Trophoblast cell (in vitro differentiated cells and primary cell): ENCODE measurements around the gene RTL10.
A peak's percentile ranks its signal among the peaks of the same experiment; 100 is the strongest.

ENCODE experiments used
- DNase-seq, 2 donors: peaks; one replicate each; pipeline ENCODE4 v3.0.0-alpha.2; 2016
- H2AFZ ChIP-seq: 2 replicates; pipeline ENCODE4 v1.6.1; 2013; ENCODE audit warnings: low read length, moderate library complexity, mild to moderate bottlenecking; ENCODE audit not compliant: insufficient read depth, poor library complexity
- H2AK5ac ChIP-seq: 2 replicates; pipeline ENCODE4 v1.6.1; 2013; ENCODE audit warnings: mild to moderate bottlenecking, low read length
- H2BK120ac ChIP-seq: 2 replicates; pipeline ENCODE4 v1.6.1; 2013; ENCODE audit warnings: low read length, mild to moderate bottlenecking, moderate library complexity; ENCODE audit not compliant: insufficient read depth, poor library complexity
- H2BK12ac ChIP-seq: 2 replicates; pipeline ENCODE4 v1.6.1; 2013; ENCODE audit warnings: mild to moderate bottlenecking, low read length, moderate library complexity
- H2BK5ac ChIP-seq: 2 replicates; pipeline ENCODE4 v1.6.1; 2013; ENCODE audit warnings: low read length, low read depth, moderate library complexity, mild to moderate bottlenecking; ENCODE audit not compliant: poor library complexity
- H3K14ac ChIP-seq: 2 replicates; pipeline ENCODE4 v1.6.1; 2013; ENCODE audit warnings: mild to moderate bottlenecking, low read length
- H3K18ac ChIP-seq: 2 replicates; pipeline ENCODE4 v1.6.1; 2013; ENCODE audit warnings: mild to moderate bottlenecking, low read length
- H3K23ac ChIP-seq: 2 replicates; pipeline ENCODE4 v1.6.1; 2013; ENCODE audit warnings: low read length
- H3K27ac ChIP-seq: 2 replicates; pipeline ENCODE4 v1.5.1; 2013; ENCODE audit warnings: low read depth, mild to moderate bottlenecking, inconsistent platforms, low read length, moderate library complexity
- H3K27me3 ChIP-seq: 2 replicates; pipeline ENCODE4 v1.6.1; 2013; ENCODE audit warnings: inconsistent platforms, mild to moderate bottlenecking, low read length, moderate library complexity; ENCODE audit not compliant: insufficient read depth
- H3K36me3 ChIP-seq, 2 experiments: 1 replicate in 1 of 2; 2 replicates in 1 of 2; pipeline ENCODE4 v1.6.1; 2013; ENCODE audit warnings: low read length in 2 of 2, mild to moderate bottlenecking in 2 of 2, moderate library complexity in 1 of 2; ENCODE audit not compliant: insufficient read depth in 2 of 2, control insufficient read depth in 1 of 2
- H3K4ac ChIP-seq: 2 replicates; pipeline ENCODE4 v1.6.1; 2013; ENCODE audit warnings: low read depth, mild to moderate bottlenecking, low read length, moderate library complexity
- H3K4me1 ChIP-seq, 2 experiments: 1 replicate in 1 of 2; 2 replicates in 1 of 2; pipeline ENCODE4 v1.6.1; 2013; ENCODE audit warnings: low read length in 2 of 2, mild to moderate bottlenecking in 2 of 2, moderate library complexity in 1 of 2; ENCODE audit not compliant: insufficient read depth in 2 of 2, control insufficient read depth in 1 of 2
- H3K4me2 ChIP-seq: 2 replicates; pipeline ENCODE4 v1.6.1; 2013; ENCODE audit warnings: inconsistent platforms, mild to moderate bottlenecking, low read length, moderate library complexity
- H3K4me3 ChIP-seq: 2 replicates; pipeline ENCODE4 v1.5.1; 2013; ENCODE audit warnings: mild to moderate bottlenecking, low read depth, low read length, inconsistent platforms
- H3K79me1 ChIP-seq: one replicate; pipeline ENCODE4 v1.6.1; 2013; ENCODE audit warnings: low read length
- H3K79me2 ChIP-seq: 2 replicates; pipeline ENCODE4 v1.6.1; 2013; ENCODE audit warnings: low read length, mild to moderate bottlenecking; ENCODE audit not compliant: control insufficient read depth, insufficient read depth, poor library complexity
- H3K9ac ChIP-seq: 2 replicates; pipeline ENCODE4 v1.6.1; 2013; ENCODE audit warnings: mild to moderate bottlenecking, low read length
- H3K9me3 ChIP-seq: 2 replicates; pipeline ENCODE4 v1.6.1; 2013; ENCODE audit warnings: low read depth, mild to moderate bottlenecking, control low read depth, inconsistent platforms, low read length; ENCODE audit not compliant: insufficient read depth
- H4K12ac ChIP-seq: 2 replicates; pipeline ENCODE4 v1.6.1; 2013; ENCODE audit warnings: low read depth, mild to moderate bottlenecking, low read length, moderate library complexity
- H4K8ac ChIP-seq: 2 replicates; pipeline ENCODE4 v1.6.1; 2013; ENCODE audit warnings: low read depth, mild to moderate bottlenecking, low read length, moderate library complexity
- H4K91ac ChIP-seq: one replicate; pipeline ENCODE4 v1.6.1; 2013; ENCODE audit warnings: low read depth, mild to moderate bottlenecking, low read length, moderate library complexity
- WGBS: extraction: QIAGEN DNeasy Blood & Tissue Kit; methylation state at CpG from one replicate; pipeline ENCODE4 v1.1.7; 2013; ENCODE audit warnings: missing lambda C conversion rate; ENCODE audit not compliant: insufficient read length, insufficient coverage; ENCODE audit errors: extremely low coverage; 5-methylcytosine and 5-hydroxymethylcytosine counted together

RTL10 gene

DNA sequence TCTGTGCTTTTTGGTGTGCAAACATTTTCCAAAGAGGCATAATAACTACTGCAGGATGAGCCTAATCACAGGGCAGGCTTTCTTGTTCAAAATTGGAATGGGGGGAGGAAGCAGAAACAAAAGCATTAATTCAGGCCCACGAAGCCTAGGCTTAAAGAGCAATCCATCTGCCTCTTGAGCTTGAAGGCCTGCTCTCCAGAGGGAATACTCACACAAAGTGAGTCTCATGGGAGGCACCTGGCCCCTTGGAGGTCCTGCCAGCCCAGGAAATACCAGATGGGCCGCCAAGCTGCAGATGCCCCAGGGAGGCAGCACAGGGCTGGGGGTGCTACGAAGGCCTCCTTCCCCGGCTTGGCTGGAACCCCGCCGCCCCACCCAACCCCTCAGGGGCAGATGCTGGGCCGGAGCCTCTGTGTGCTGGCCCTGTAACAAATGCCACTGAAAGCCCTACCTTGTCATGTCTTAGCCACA lies 47.6 kb upstream of the RTL10 start:
- Histone ChIP-seq H3K4me3 (no peak overlapping the region), H3K23ac (no peak overlapping the region), H3K14ac (no peak overlapping the region), H2BK12ac (peak overlapping the region; percentile 38), H3K79me1 (peaks cover 13% of the 10 kb centered on the region), H3K4me1 (peaks cover 17 to 22% of the 10 kb centered on the region in 2 experiments), H3K27me3 (no peaks in the 10 kb centered on the region), H4K12ac (no peak overlapping the region), H3K36me3 (no peaks in the 10 kb centered on the region), H2BK5ac (no peak overlapping the region), H2BK120ac (no peak overlapping the region), H3K79me2 (no peaks in the 10 kb centered on the region), H3K18ac (no peak overlapping the region), H3K9ac (no peak overlapping the region), H3K4ac (no peak overlapping the region), H2AFZ (no peak overlapping the region), H4K91ac (peak overlapping the region; percentile 33), H3K27ac (no peak overlapping the region), H3K4me2 (no peak overlapping the region), H4K8ac (no peak overlapping the region), H2AK5ac (no peak overlapping the region), H3K9me3 (no peaks in the 10 kb centered on the region)
- no CpG with 5 or more reads among the region's 7 CpGs for WGBS
- no peak for DNase-seq

DNA sequence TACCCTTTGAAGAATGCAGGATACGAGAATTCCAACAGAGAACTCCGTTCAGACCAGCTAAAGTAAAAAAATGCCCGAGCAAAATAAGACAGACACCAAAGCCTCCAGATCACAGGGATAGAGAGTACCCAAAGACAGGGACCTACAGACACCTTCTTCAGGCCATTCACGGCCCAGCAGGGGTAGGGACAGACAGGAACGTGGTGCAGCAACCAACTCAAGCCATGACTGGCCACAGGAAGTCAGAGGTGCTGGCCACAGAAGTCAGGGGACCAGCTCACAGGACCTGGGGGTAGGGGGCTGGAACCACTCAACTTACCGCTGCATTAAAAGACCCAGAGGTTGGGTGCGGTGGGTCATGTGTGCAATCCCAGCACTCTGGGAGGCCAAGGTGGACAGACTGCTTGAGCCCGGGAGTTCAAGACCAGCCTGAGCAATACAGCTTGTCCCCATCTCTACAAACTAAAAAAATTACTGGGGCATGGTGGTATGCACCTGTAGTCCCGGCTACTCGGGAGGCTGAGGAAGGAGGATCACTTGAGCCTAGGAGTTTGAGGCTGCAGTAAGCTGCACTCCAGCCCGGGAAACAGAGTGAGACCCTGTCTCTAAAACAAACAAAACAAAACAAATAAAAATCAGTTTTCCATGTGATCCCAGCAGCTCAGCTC lies 47.0 kb upstream of the RTL10 start:
- Histone ChIP-seq H3K4ac (no peak overlapping the region), H3K18ac (no peak overlapping the region), H2AK5ac (peak overlapping the region; percentile 32), H3K9ac (no peak overlapping the region), H4K8ac (no peak overlapping the region), H4K12ac (no peak overlapping the region), H3K23ac (no peak overlapping the region), H3K27ac (no peak overlapping the region), H3K4me2 (no peak overlapping the region), H3K79me1 (peaks cover 13% of the 10 kb centered on the region), H2BK12ac (no peak overlapping the region), H2BK5ac (no peak overlapping the region), H3K9me3 (no peaks in the 10 kb centered on the region), H3K14ac (no peak overlapping the region), H3K27me3 (no peaks in the 10 kb centered on the region), H3K4me3 (no peak overlapping the region), H3K79me2 (no peaks in the 10 kb centered on the region), H3K36me3 (no peaks in the 10 kb centered on the region), H3K4me1 (peaks cover 17 to 25% of the 10 kb centered on the region in 2 experiments), H2BK120ac (no peak overlapping the region), H4K91ac (peak overlapping the region; percentile 15), H2AFZ (no peak overlapping the region)
- no CpG with 5 or more reads among the region's 11 CpGs for WGBS
- no peak for DNase-seq

DNA sequence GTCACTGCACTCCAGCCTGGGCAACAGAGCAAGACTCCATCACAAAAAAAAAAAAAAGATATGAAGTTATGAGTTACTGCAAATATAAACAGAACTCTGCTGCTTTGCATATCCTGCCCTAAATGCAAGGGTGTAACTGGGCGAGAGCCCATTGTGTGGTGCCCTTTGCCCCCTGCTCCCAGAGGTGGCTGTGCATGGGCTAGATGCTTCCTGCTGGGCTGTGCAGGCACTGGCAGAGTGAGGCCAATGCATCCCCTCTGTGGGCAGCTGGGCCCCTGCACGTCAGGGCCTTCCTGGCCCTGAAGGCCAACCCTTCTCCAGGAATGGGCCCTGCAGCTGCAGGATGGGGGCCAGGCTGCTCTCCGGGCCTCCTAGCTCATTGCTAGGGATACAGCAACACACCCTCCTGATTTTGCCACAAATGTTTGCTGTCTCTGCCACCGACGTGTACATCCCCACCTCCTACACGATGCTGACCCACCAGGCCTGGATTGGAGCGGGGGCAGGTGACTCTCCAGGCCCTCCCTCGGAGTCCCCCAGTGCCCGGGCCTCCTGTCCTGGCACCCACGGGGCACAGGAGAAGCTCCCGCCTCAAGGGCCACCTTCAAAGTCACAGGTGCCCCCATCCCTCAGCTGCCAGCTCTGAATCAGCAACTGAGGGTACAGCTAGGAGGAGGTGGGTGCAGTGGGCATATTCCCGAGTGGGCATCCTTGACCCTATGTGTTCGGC lies 46.2 kb upstream of the RTL10 start:
- WGBS = no CpG with 5 or more reads among the region's 13 CpGs
- Histone ChIP-seq H4K91ac (peak overlapping the region; percentile 15), H3K4me2 (no peak overlapping the region), H3K36me3 (no peaks in the 10 kb centered on the region), H2AFZ (no peak overlapping the region), H3K14ac (no peak overlapping the region), H3K79me1 (peaks cover 15% of the 10 kb centered on the region), H3K9me3 (no peaks in the 10 kb centered on the region), H3K4me3 (no peak overlapping the region), H3K4ac (no peak overlapping the region), H3K18ac (no peak overlapping the region), H3K27ac (no peak overlapping the region), H3K79me2 (no peaks in the 10 kb centered on the region), H2BK120ac (no peak overlapping the region), H2BK5ac (no peak overlapping the region), H3K27me3 (no peaks in the 10 kb centered on the region), H4K12ac (no peak overlapping the region), H2BK12ac (no peak overlapping the region), H3K23ac (no peak overlapping the region), H3K4me1 (peaks cover 17 to 23% of the 10 kb centered on the region in 2 experiments), H2AK5ac (no peak overlapping the region), H3K9ac (no peak overlapping the region), H4K8ac (no peak overlapping the region)
- DNase-seq = no peak

GRCh38 chr22:19898831-19899567 lies 44.3 kb upstream of the RTL10 start:
- H2AFZ ChIP-seq = no peak overlapping the region
- no peak overlapping the region for H2BK120ac ChIP-seq
- H3K36me3 ChIP-seq = no peaks in the 10 kb centered on the region
- no peak overlapping the region for H3K4me3 ChIP-seq
- no peak overlapping the region for H3K4me2 ChIP-seq
- no peaks in the 10 kb centered on the region for H3K27me3 ChIP-seq
- H3K27ac ChIP-seq = no peak overlapping the region
- H2BK12ac ChIP-seq = peak overlapping the region; percentile 19
- peak; percentile 66 to 75 for DNase-seq
- no peak overlapping the region for H2BK5ac ChIP-seq
- H3K9me3 ChIP-seq = no peaks in the 10 kb centered on the region
- H3K9ac ChIP-seq = no peak overlapping the region
- H4K12ac ChIP-seq = no peak overlapping the region
- no peaks in the 10 kb centered on the region for H3K79me2 ChIP-seq
- no peak overlapping the region for H3K23ac ChIP-seq
- H4K91ac ChIP-seq = peak overlapping the region; percentile 22
- peaks cover 12% of the 10 kb centered on the region for H3K79me1 ChIP-seq
- no peak overlapping the region for H4K8ac ChIP-seq
- no peak overlapping the region for H3K18ac ChIP-seq
- no CpG with 5 or more reads among the region's 16 CpGs for WGBS
- H3K4ac ChIP-seq = no peak overlapping the region
- no peak overlapping the region for H3K14ac ChIP-seq
- H3K4me1 ChIP-seq = peaks cover 10 to 22% of the 10 kb centered on the region in 2 experiments
- H2AK5ac ChIP-seq = no peak overlapping the region
